ENCODE measurements around the gene RGS9.

Gene RGS9

DNA sequence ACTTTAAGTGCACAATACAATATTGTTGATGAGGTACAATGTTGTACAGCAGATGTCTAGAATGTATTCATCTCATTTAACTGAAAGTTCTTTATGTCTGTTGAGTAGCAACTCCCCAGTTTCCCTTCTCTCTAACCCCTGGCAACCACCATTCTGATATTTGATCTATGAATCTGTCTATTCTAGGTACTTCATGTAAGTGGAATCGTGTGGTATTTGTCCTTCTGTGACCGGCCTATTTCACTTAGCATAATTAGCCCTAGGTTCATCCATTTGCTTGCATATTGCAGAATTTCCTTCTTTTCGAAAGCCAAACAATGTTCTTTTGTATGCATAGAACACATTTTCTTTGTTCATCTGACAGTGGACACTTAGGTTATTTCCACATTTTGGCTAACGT lies 10.8 kb downstream of the RGS9 start:
- Histone ChIP-seq H3K9me3 (ENCODE audit: control insufficient read depth in 5 of 5, low read length in 5 of 5) (no peaks in the 10 kb centered on the region), H3K27me3 (ENCODE audit: control insufficient read depth in 5 of 5, insufficient read depth in 4 of 5, low read length in 5 of 5) (peaks cover 4 to 10% (median 10%) of the 10 kb centered on the region in 5 donors), H3K9ac (ENCODE audit: low read length in 5 of 5) (no peak overlapping the region), H3K4me3 (ENCODE audit: low read depth in 1 of 5, low read length in 5 of 5) (no peak overlapping the region), H3K36me3 (ENCODE audit: control insufficient read depth in 5 of 5, insufficient read depth in 5 of 5, low read length in 5 of 5) (no peaks in the 10 kb centered on the region), H3K27ac (ENCODE audit: low read depth, low read length) (no peak overlapping the region), H3K4me1 (ENCODE audit: control insufficient read depth in 5 of 5, insufficient read depth in 5 of 5, low read length in 5 of 5) (peaks cover 0 to 5% (median 3%) of the 10 kb centered on the region in 5 donors)

GRCh38 chr17:65154770-65155589 lies 17.8 kb downstream of the RGS9 start:
- Histone ChIP-seq H3K36me3 (ENCODE audit: control insufficient read depth in 5 of 5, insufficient read depth in 5 of 5, low read length in 5 of 5) (no peaks in the 10 kb centered on the region), H3K27me3 (ENCODE audit: control insufficient read depth in 5 of 5, insufficient read depth in 4 of 5, low read length in 5 of 5) (peaks cover 0 to 5% (median 5%) of the 10 kb centered on the region in 5 donors), H3K4me3 (ENCODE audit: low read depth in 1 of 5, low read length in 5 of 5) (no peak overlapping the region), H3K9ac (ENCODE audit: low read length in 5 of 5) (no peak overlapping the region), H3K9me3 (ENCODE audit: control insufficient read depth in 5 of 5, low read length in 5 of 5) (no peaks in the 10 kb centered on the region), H3K4me1 (ENCODE audit: control insufficient read depth in 5 of 5, insufficient read depth in 5 of 5, low read length in 5 of 5) (no peaks in the 10 kb centered on the region), H3K27ac (ENCODE audit: low read depth, low read length) (no peak overlapping the region)

DNA sequence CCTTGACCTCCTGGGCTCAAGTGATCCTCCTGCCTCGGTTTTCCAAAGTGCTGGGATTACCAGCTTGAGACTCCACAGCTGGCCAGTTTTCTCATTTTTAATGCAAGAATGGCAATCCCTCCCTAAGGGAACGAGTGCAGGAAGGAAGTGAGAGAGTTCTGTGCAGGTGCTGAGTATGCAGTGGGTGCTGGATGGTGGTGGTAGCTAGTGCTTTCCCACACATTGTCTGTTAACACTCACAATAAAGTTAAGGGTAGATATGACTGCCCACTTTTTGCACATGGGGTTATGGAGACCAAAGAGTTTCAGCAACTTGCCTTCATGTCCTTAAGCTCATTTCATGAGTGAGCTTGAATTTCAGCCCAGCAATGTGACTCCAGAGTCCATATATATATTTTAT lies 18.5 kb downstream of the RGS9 start:
- Histone ChIP-seq H3K9ac (ENCODE audit: low read length in 5 of 5) (no peak overlapping the region), H3K9me3 (ENCODE audit: control insufficient read depth in 5 of 5, low read length in 5 of 5) (no peaks in the 10 kb centered on the region), H3K27me3 (ENCODE audit: control insufficient read depth in 5 of 5, insufficient read depth in 4 of 5, low read length in 5 of 5) (peaks cover 0 to 5% (median 5%) of the 10 kb centered on the region in 5 donors), H3K4me1 (ENCODE audit: control insufficient read depth in 5 of 5, insufficient read depth in 5 of 5, low read length in 5 of 5) (no peaks in the 10 kb centered on the region), H3K4me3 (ENCODE audit: low read depth in 1 of 5, low read length in 5 of 5) (no peak overlapping the region), H3K27ac (ENCODE audit: low read depth, low read length) (no peak overlapping the region), H3K36me3 (ENCODE audit: control insufficient read depth in 5 of 5, insufficient read depth in 5 of 5, low read length in 5 of 5) (no peaks in the 10 kb centered on the region)

GRCh38 chr17:65156185-65156834 lies 19.1 kb downstream of the RGS9 start:
- Histone ChIP-seq H3K27me3 (ENCODE audit: control insufficient read depth in 5 of 5, insufficient read depth in 4 of 5, low read length in 5 of 5) (peaks cover 0 to 5% (median 5%) of the 10 kb centered on the region in 5 donors), H3K27ac (ENCODE audit: low read depth, low read length) (no peak overlapping the region), H3K36me3 (ENCODE audit: control insufficient read depth in 5 of 5, insufficient read depth in 5 of 5, low read length in 5 of 5) (no peaks in the 10 kb centered on the region), H3K4me1 (ENCODE audit: control insufficient read depth in 5 of 5, insufficient read depth in 5 of 5, low read length in 5 of 5) (no peaks in the 10 kb centered on the region), H3K9ac (ENCODE audit: low read length in 5 of 5) (no peak overlapping the region), H3K4me3 (ENCODE audit: low read depth in 1 of 5, low read length in 5 of 5) (no peak overlapping the region), H3K9me3 (ENCODE audit: control insufficient read depth in 5 of 5, low read length in 5 of 5) (no peaks in the 10 kb centered on the region)

- Histone ChIP-seq H3K4me1 (ENCODE audit: control insufficient read depth in 5 of 5, insufficient read depth in 5 of 5, low read length in 5 of 5) (no peaks in the 10 kb centered on the region), H3K9ac (ENCODE audit: low read length in 5 of 5) (no peak overlapping the region), H3K27ac (ENCODE audit: low read depth, low read length) (no peak overlapping the region), H3K27me3 (ENCODE audit: control insufficient read depth in 5 of 5, insufficient read depth in 4 of 5, low read length in 5 of 5) (peaks cover 0 to 5% (median 2%) of the 10 kb centered on the region in 5 donors), H3K36me3 (ENCODE audit: control insufficient read depth in 5 of 5, insufficient read depth in 5 of 5, low read length in 5 of 5) (no peaks in the 10 kb centered on the region), H3K4me3 (ENCODE audit: low read depth in 1 of 5, low read length in 5 of 5) (no peak overlapping the region), H3K9me3 (ENCODE audit: control insufficient read depth in 5 of 5, low read length in 5 of 5) (no peaks in the 10 kb centered on the region)
Observed at GRCh38 chr17:65156835-65157565, 19.8 kb downstream of the RGS9 start.

DNA sequence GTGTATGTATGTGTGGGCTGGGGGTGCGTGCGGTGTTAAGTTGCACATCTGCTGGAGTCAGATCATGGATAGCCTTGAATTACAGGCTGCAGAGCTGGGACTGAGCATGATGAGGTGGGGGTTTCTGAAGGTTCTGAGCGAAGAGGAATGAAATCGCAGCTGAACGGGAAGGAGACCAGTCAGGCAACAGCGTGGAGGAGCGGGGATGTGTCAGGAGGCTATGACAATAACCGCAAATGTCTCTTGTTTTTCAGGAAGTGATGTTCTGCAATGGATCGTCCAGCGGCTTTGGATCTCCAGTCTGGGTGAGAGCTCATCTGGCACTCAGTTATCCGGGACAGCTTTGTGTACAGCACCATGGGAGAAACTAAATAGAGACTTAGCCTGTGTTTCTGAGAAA lies 20.9 kb downstream of the RGS9 start:
- no peaks in the 10 kb centered on the region for H3K9me3 ChIP-seq (ENCODE audit: control insufficient read depth in 5 of 5, low read length in 5 of 5)
- no peaks in the 10 kb centered on the region for H3K4me1 ChIP-seq (ENCODE audit: control insufficient read depth in 5 of 5, insufficient read depth in 5 of 5, low read length in 5 of 5)
- peaks cover 0 to 2% (median 0%) of the 10 kb centered on the region in 5 donors for H3K27me3 ChIP-seq (ENCODE audit: control insufficient read depth in 5 of 5, insufficient read depth in 4 of 5, low read length in 5 of 5)
- H3K36me3 ChIP-seq (ENCODE audit: control insufficient read depth in 5 of 5, insufficient read depth in 5 of 5, low read length in 5 of 5) = no peaks in the 10 kb centered on the region
- H3K9ac ChIP-seq (ENCODE audit: low read length in 5 of 5) = no peak overlapping the region
- no peak overlapping the region for H3K27ac ChIP-seq (ENCODE audit: low read depth, low read length)
- no peak overlapping the region for H3K4me3 ChIP-seq (ENCODE audit: low read depth in 1 of 5, low read length in 5 of 5)

DNA sequence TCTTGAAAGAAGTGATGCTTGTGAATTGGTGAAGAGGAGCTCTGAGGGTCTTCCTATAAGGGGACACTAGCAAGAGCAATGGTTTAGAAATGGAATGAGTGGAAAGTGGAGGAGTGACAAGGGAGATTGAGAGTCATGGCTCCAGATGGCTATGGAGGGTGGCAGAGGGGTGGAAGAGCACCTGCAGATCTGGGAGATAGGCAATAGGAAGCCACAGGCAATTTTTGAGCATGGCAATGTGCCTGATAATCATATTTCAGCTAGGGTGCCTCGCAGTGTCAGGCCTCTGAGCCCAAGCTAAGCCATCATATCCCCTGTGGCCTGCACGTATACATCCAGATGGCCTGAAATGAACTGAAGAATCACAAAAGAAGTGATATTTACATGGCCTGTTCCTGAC lies 21.5 kb downstream of the RGS9 start:
- peaks cover 0 to 2% (median 0%) of the 10 kb centered on the region in 5 donors for H3K27me3 ChIP-seq (ENCODE audit: control insufficient read depth in 5 of 5, insufficient read depth in 4 of 5, low read length in 5 of 5)
- H3K36me3 ChIP-seq (ENCODE audit: control insufficient read depth in 5 of 5, insufficient read depth in 5 of 5, low read length in 5 of 5) = no peaks in the 10 kb centered on the region
- no peaks in the 10 kb centered on the region for H3K4me1 ChIP-seq (ENCODE audit: control insufficient read depth in 5 of 5, insufficient read depth in 5 of 5, low read length in 5 of 5)

DNA sequence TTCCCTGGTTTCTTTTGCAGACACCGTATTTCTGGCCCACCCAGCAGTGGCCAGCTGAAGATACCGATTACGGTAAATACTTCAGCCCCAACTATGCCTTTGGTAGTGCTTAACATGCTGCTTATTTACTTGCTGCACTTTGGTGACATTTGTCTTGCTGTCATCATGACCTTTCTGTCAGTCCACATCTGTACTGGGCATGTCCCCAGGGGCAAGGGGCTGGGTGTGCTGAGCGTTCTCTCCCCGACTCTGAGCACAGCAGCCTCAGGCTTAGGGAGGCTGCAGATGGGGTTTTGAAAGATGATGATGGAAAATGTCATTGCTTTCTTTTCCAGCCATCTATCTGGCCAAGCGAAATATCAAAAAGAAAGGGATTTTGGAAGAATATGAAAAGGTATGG lies 23.3 kb downstream of the RGS9 start:
- peaks cover 0 to 2% (median 0%) of the 10 kb centered on the region in 5 donors for H3K27me3 ChIP-seq (ENCODE audit: control insufficient read depth in 5 of 5, insufficient read depth in 4 of 5, low read length in 5 of 5)
- no peaks in the 10 kb centered on the region for H3K4me1 ChIP-seq (ENCODE audit: control insufficient read depth in 5 of 5, insufficient read depth in 5 of 5, low read length in 5 of 5)
- H3K27ac ChIP-seq (ENCODE audit: low read depth, low read length) = no peak overlapping the region
- H3K9ac ChIP-seq (ENCODE audit: low read length in 5 of 5) = no peak overlapping the region
- no peaks in the 10 kb centered on the region for H3K36me3 ChIP-seq (ENCODE audit: control insufficient read depth in 5 of 5, insufficient read depth in 5 of 5, low read length in 5 of 5)
- H3K4me3 ChIP-seq (ENCODE audit: low read depth in 1 of 5, low read length in 5 of 5) = no peak overlapping the region
- no peaks in the 10 kb centered on the region for H3K9me3 ChIP-seq (ENCODE audit: control insufficient read depth in 5 of 5, low read length in 5 of 5)

More for the DNA sequence above, 21.5 kb downstream of the RGS9 start:
- no peak overlapping the region for H3K9ac ChIP-seq (ENCODE audit: low read length in 5 of 5)
- H3K4me3 ChIP-seq (ENCODE audit: low read depth in 1 of 5, low read length in 5 of 5) = no peak overlapping the region
- H3K9me3 ChIP-seq (ENCODE audit: control insufficient read depth in 5 of 5, low read length in 5 of 5) = no peaks in the 10 kb centered on the region
- H3K27ac ChIP-seq (ENCODE audit: low read depth, low read length) = no peak overlapping the region

DNA sequence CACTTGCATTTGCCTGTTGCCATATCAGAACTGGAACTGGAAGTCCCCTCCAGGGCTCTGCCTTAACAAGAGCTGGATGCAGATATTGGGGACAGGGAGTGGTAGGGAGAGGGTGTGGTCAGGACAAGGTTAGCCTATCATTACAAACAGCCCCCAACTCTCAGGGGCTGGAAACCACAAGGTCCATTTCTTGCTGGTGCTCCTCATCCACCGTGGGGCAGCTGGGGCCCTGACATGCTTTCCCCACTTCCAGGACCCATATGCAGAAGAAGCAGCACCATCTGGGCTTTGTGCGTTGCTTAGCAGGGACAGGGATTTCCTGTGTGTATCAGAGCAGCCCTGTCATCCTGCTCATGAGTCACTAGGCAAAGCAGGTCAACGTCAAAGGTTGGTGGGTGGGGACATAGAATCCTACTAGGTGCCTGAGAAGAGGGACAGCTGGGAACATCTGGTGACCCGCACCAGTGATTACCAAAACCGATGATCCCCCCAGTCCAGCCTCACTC lies 26.9 kb downstream of the RGS9 start:
- Histone ChIP-seq H3K27ac (ENCODE audit: low read depth, low read length) (no peak overlapping the region), H3K9ac (ENCODE audit: low read length in 5 of 5) (no peak overlapping the region), H3K9me3 (ENCODE audit: control insufficient read depth in 5 of 5, low read length in 5 of 5) (no peaks in the 10 kb centered on the region), H3K4me1 (ENCODE audit: control insufficient read depth in 5 of 5, insufficient read depth in 5 of 5, low read length in 5 of 5) (no peaks in the 10 kb centered on the region), H3K27me3 (ENCODE audit: control insufficient read depth in 5 of 5, insufficient read depth in 4 of 5, low read length in 5 of 5) (no peaks in the 10 kb centered on the region), H3K4me3 (ENCODE audit: low read depth in 1 of 5, low read length in 5 of 5) (no peak overlapping the region), H3K36me3 (ENCODE audit: control insufficient read depth in 5 of 5, insufficient read depth in 5 of 5, low read length in 5 of 5) (no peaks in the 10 kb centered on the region)

DNA sequence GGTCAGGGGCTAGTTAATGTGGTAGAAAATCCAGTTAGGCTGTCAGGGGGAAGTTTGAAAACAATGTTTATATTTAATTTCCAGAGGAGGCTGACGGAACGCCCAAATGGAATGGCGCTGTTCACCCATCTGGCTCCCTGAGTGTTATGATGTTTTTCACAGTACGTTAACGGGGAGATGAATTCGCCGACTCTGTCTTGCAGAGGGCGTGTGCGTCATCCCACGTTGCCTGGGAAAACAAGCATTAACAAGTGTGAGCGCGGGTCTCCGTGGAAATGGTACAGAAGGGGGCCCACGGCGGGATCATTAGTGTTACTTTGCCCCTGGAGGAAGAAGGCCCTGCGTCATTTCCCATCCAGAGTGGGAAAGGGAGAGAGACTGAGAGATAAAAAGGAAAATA lies 29.6 kb downstream of the RGS9 start:
- H3K4me1 ChIP-seq (ENCODE audit: control insufficient read depth in 5 of 5, insufficient read depth in 5 of 5, low read length in 5 of 5) = no peaks in the 10 kb centered on the region
- no peaks in the 10 kb centered on the region for H3K36me3 ChIP-seq (ENCODE audit: control insufficient read depth in 5 of 5, insufficient read depth in 5 of 5, low read length in 5 of 5)
- H3K27ac ChIP-seq (ENCODE audit: low read depth, low read length) = no peak overlapping the region
- H3K27me3 ChIP-seq (ENCODE audit: control insufficient read depth in 5 of 5, insufficient read depth in 4 of 5, low read length in 5 of 5) = peaks cover 0 to 2% (median 0%) of the 10 kb centered on the region in 5 donors
- H3K9ac ChIP-seq (ENCODE audit: low read length in 5 of 5) = no peak overlapping the region
- no peak overlapping the region for H3K4me3 ChIP-seq (ENCODE audit: low read depth in 1 of 5, low read length in 5 of 5)
- no peaks in the 10 kb centered on the region for H3K9me3 ChIP-seq (ENCODE audit: control insufficient read depth in 5 of 5, low read length in 5 of 5)
